HEK293T (cell line): ENCODE data around the gene FAM117A.

Source experiments
- CTCF ChIA-PET: fragments of 350-600 bp; formaldehyde crosslinking; extraction: SDS; loops from one replicate; lab custom pipeline; 2021; ENCODE audit warnings: antibody characterized with exemption, inconsistent platforms; lab: Yijun Ruan, JAX
- POLR2A ChIA-PET: fragments of 350-600 bp; formaldehyde crosslinking; extraction: SDS; loops from one replicate; lab custom pipeline; 2020; ENCODE audit warnings: antibody characterized with exemption, inconsistent platforms; lab: Yijun Ruan, JAX
- DNase-seq: peaks from one replicate; pipeline ENCODE4 v3.0.0; 2012; ENCODE audit warnings: mixed read lengths; ENCODE audit errors: extremely low spot score
- ARNT ChIP-seq: fragments of 450-650 bp; IDR thresholded peaks from 2 replicates; pipeline ENCODE4 v1.6.1; 2017; ENCODE audit warnings: mild to moderate bottlenecking
- BHLHE40 ChIP-seq: fragments of 450-650 bp; IDR thresholded peaks from 2 replicates; pipeline ENCODE4 v1.6.1; 2016; ENCODE audit warnings: mild to moderate bottlenecking, moderate library complexity, borderline replicate concordance
- CTBP1 ChIP-seq: fragments of 450-650 bp; IDR thresholded peaks from 2 replicates; pipeline ENCODE4 v1.6.1; 2016; ENCODE audit warnings: borderline replicate concordance
- ELF4 ChIP-seq: fragments of 450-650 bp; IDR thresholded peaks from 2 replicates; pipeline ENCODE4 v1.6.1; 2017; ENCODE audit warnings: antibody characterized with exemption
- FOXA1 ChIP-seq: fragments of 450-650 bp; IDR thresholded peaks from 2 replicates; pipeline ENCODE4 v1.6.1; 2016; ENCODE audit warnings: mild to moderate bottlenecking
- FOXK2 ChIP-seq: fragments of 450-650 bp; IDR thresholded peaks from 2 replicates; pipeline ENCODE4 v1.6.1; 2016; ENCODE audit warnings: mild to moderate bottlenecking
- FOXM1 ChIP-seq: fragments of 450-650 bp; IDR thresholded peaks from 2 replicates; pipeline ENCODE4 v1.6.1; 2017; ENCODE audit warnings: mild to moderate bottlenecking, borderline replicate concordance
- HDGF ChIP-seq: fragments of 450-650 bp; IDR thresholded peaks from 2 replicates; pipeline ENCODE4 v1.6.1; 2017; ENCODE audit warnings: antibody characterized with exemption, borderline replicate concordance
- L3MBTL2 ChIP-seq: fragments of 450-650 bp; conservative IDR thresholded peaks from 2 replicates; pipeline ENCODE4 v1.6.1; 2016; ENCODE audit warnings: mild to moderate bottlenecking
- NFRKB ChIP-seq: fragments of 450-650 bp; IDR thresholded peaks from 2 replicates; pipeline ENCODE4 v1.6.1; 2016; ENCODE audit warnings: mild to moderate bottlenecking, moderate library complexity
- PKNOX1 ChIP-seq: fragments of 450-650 bp; IDR thresholded peaks from 2 replicates; pipeline ENCODE4 v1.6.1; 2016
- SP1 ChIP-seq: fragments of 450-650 bp; IDR thresholded peaks from 2 replicates; pipeline ENCODE4 v1.6.1; 2017
- TARDBP ChIP-seq: fragments of 450-650 bp; IDR thresholded peaks from 2 replicates; pipeline ENCODE4 v1.6.1; 2016
- ZNF384 ChIP-seq: fragments of 450-650 bp; IDR thresholded peaks from 2 replicates; pipeline ENCODE4 v1.6.1; 2016

FAM117A gene

DNA sequence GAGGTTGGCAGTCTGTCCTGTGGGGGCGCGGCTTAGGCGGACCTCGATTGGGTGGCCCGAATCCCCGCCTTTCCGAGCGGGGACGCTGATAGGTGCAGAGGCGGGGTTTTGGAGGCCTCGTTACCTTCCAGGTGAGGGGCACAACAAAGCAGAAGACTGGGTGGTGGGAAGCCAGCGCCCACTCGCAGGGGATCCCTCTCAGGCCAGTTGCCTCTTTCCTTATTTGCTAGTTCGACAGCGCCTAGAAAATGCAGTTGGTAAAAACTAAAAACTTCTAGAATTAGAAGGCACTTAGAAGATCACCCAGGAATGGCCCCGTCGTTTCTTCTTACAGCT lies 25.3 kb upstream of the FAM117A start:
- DNase-seq, result no peak
- CTCF ChIA-PET, result no interaction called here
- TF ChIP-seq PKNOX1 (no peak), SP1 (peak; percentile 65; the same call in 1 of the 2 replicates)
- POLR2A ChIA-PET, result interaction anchor here (0.6 to 3.6 kb wide), 7 partner anchors 9 to 81 kb away, joined by 3 to 25 read pairs (median 9); partner anchors contain the start of genes FAM117A and SLC35B1

DNA sequence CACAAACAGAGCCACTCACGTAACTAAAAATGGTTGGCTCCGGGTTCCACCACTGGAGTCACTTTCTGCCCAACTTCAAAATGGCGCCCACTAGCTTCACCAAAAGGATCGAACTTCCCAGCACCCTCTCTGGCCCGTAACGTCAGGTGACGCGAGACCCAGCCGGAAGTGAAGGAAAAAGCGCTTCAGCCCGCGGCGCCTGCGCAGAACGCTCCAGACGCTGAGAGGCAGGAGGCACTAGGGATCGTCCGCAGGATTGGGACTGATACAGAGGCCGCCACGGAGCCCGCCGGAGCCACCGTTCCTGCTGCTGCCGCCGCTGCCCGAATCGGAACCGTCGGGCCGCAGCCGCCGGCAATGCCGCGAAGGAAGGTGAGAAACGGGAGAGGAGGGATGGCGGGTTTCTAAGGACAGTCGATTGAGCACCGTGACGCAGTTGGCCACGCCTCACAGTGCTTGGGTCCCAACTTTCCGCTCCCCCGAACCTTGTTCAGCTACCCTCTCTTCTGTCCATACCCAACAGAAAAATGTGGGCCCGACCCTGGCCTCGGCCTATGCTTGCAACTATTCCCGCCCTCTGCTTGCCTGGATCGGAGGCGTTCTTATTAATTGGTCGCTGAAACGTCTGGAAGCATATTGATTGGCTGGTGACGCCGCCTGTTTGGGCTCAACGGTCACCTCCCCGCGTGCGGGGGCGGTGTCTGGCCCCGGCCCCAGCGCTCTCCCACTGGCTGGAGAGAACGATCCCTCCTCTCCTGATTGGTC lies 24.7 kb upstream of the FAM117A start, which contains the start of gene KAT7:
TSS of gene KAT7 (plus strand) at position 204 of the 765 bp plus-strand sequence. CDS start at position 358, 154 bp downstream.
- ChIA-PET POLR2A (interaction anchor here (0.6 to 3.6 kb wide), 16 partner anchors 9 to 232 kb away, joined by 3 to 25 read pairs (median 4); partner anchors contain the start of genes FAM117A and SLC35B1), CTCF (no interaction called here)
- TF ChIP-seq FOXA1 (no peak), ELF4 (peak; percentile 87), PKNOX1 (peak; percentile 99), FOXM1 (peak; percentile 72), L3MBTL2 (peak; percentile 77), BHLHE40 (no peak)
- DNase-seq, result peak; percentile 97

DNA sequence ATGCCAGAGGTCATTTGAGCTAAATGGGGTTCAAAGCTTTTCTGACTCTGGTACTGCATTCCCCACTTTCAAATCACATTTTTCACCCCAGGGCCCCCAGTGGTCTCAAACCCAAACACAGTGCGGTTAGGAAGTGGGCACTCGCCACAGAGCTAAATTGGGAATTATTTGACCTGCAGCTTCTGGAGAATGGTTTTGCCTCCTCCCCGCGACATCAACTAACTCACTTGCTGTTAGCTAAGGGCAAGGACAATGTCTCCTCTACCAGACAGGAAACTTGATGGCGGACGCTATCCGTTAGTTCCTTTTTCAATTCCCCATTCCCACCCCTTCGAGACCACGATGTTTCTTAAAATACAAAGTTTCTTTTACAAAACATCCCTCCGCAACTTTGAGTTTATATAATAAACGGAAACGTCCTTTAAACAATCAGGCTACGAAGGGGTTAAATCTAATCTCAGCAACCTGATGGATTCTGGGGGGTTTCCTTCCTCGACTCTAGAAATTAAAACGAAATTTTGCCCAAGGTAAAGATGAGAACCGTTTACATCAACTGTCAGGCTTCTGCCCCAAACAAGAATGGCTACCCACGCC lies 24.1 kb upstream of the FAM117A start:
- DNase-seq, result no peak
- ChIA-PET CTCF (no interaction called here), POLR2A (interaction anchor here (0.6 to 3.6 kb wide), 16 partner anchors 9 to 675 kb away, joined by 3 to 25 read pairs (median 4); partner anchors contain the start of genes FAM117A and SLC35B1)
- TF ChIP-seq NFRKB (peak; percentile 62; the same call in 1 of the 2 replicates), FOXM1 (no peak), PKNOX1 (peak; percentile 91)

GRCh38 chr17:49784636-49785035 lies 20.7 kb upstream of the FAM117A start:
- TF ChIP-seq CTBP1 (no peak), HDGF (no peak), FOXA1 (no peak), ARNT (no peak), BHLHE40 (no peak), L3MBTL2 (no peak), PKNOX1 (no peak), TARDBP (no peak), FOXK2 (no peak), ELF4 (no peak)
- ChIA-PET POLR2A (interaction anchor here (2.7 kb wide), 1 partner anchor 20 kb away, joined by 11 read pairs; the partner anchor contains the start of gene FAM117A), CTCF (no interaction called here)
- no peak for DNase-seq

DNA sequence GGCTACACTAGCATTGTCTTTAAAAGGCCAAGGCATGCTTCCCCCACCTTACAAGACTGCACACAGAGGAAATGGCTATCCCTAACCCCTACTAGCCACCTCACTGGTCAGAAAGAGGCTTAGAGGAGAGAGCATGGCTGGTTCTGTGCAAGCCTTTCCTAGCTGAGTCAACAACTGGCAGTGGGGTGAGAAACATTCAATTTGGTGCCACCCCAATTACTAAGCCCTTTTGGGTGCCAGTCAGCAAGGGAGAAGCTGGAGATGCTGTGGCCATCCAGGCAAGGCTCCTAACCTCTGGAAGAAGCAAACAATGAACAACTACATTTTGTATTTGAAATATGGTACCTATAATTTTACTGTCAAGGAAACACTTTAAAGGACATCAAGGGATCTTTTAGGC lies 19.9 kb upstream of the FAM117A start:
- DNase-seq, result no peak
- TF ChIP-seq FOXA1, result no peak
- TF ChIP-seq NFRKB, result no peak
- no peak for TF ChIP-seq ARNT
- no peak for TF ChIP-seq ZNF384
- POLR2A ChIA-PET, result interaction anchor here (2.7 kb wide), 1 partner anchor 19 kb away, joined by 11 read pairs; the partner anchor contains the start of gene FAM117A
- CTCF ChIA-PET, result no interaction called here

- TF ChIP-seq NFRKB, result no peak
- CTCF ChIA-PET, result no interaction called here
- POLR2A ChIA-PET, result interaction anchor here (1.0 to 2.7 kb wide), 2 partner anchors 19 to 75 kb away, joined by 3 to 11 read pairs; partner anchors contain the start of genes FAM117A and SLC35B1
- no peak for DNase-seq
Observed at GRCh38 chr17:49783071-49783715, 19.3 kb upstream of the FAM117A start.
